Smooth muscle cell (in vitro differentiated cells): Measurements from ENCODE around the gene ADCY2. TPM values are rescaled to one million over a fixed set of nuclear protein-coding genes. Genes with fewer than 3 reads are reported as not detected.

Experiments used
- DNase-seq: peaks from one replicate; lab custom pipeline; 2025; ENCODE audit not compliant: unreplicated experiment; lab: John Stamatoyannopoulos, UW
- H2AFZ ChIP-seq: fragments of 200-600 bp; sonication (generic); 2 replicates; pipeline ENCODE4 v1.6.0; 2016; ENCODE audit warnings: antibody characterized with exemption, low read depth, mild to moderate bottlenecking
- H3F3A ChIP-seq: fragments of 200-600 bp; sonication (generic); 2 replicates; pipeline ENCODE4 v1.6.0; 2017; ENCODE audit warnings: antibody characterized with exemption, low read depth
- H3K27ac ChIP-seq: fragments of 200-600 bp; sonication (generic); 2 replicates; pipeline ENCODE4 v1.5.1; 2016; ENCODE audit warnings: low read depth, mild to moderate bottlenecking
- H3K27me3 ChIP-seq: fragments of 200-600 bp; sonication (generic); 2 replicates; pipeline ENCODE4 v1.6.1; 2016; ENCODE audit warnings: low read depth, mild to moderate bottlenecking
- H3K36me3 ChIP-seq: fragments of 200-600 bp; sonication (generic); 2 replicates; pipeline ENCODE4 v1.5.1; 2016; ENCODE audit warnings: low read depth
- H3K4me1 ChIP-seq: fragments of 200-600 bp; sonication (generic); 2 replicates; pipeline ENCODE4 v1.5.1; 2016; ENCODE audit warnings: low read depth
- H3K4me2 ChIP-seq: fragments of 200-600 bp; sonication (generic); 2 replicates; pipeline ENCODE4 v1.6.0; 2016; ENCODE audit warnings: mild to moderate bottlenecking
- H3K4me3 ChIP-seq: fragments of 200-600 bp; sonication (generic); 2 replicates; pipeline ENCODE4 v1.5.1; 2016; ENCODE audit warnings: mild to moderate bottlenecking
- H3K79me2 ChIP-seq: fragments of 200-600 bp; sonication (generic); 2 replicates; pipeline ENCODE4 v1.6.0; 2016; ENCODE audit warnings: low read depth, mild to moderate bottlenecking
- H3K9ac ChIP-seq: fragments of 200-600 bp; sonication (generic); 2 replicates; pipeline ENCODE4 v1.6.0; 2016; ENCODE audit warnings: low read depth
- H3K9me3 ChIP-seq: fragments of 200-600 bp; sonication (generic); replicated peaks from 2 replicates; pipeline ENCODE4 v1.5.1; 2016; ENCODE audit warnings: low read depth
- H4K20me1 ChIP-seq: fragments of 200-600 bp; sonication (generic); 2 replicates; pipeline ENCODE4 v1.6.0; 2016; ENCODE audit warnings: low read depth
- CTCF ChIP-seq: fragments of 200-600 bp; sonication (generic); IDR thresholded peaks from 2 replicates; pipeline ENCODE4 v1.5.1; 2017; ENCODE audit warnings: borderline replicate concordance, mild to moderate bottlenecking, antibody characterized with exemption; ENCODE audit not compliant: insufficient read depth, poor library complexity, severe bottlenecking
- WGBS: methylation state at CpG from one replicate; pipeline ENCODE4 v1.1.7; 2016; ENCODE audit warnings: low lambda C conversion rate; 5-methylcytosine and 5-hydroxymethylcytosine counted together
- polyA plus RNA-seq: library from polyadenylated mRNA; unstranded; fragments of >200 nt; fragmentation: Nextera tagmentation; extraction: Ambion mirVana; gene quantifications from 2 replicates; pipeline ENCODE4 v1.2.1, GENCODE V29; 2016
- total RNA-seq: library from RNA; depleted of rRNA; stranded (reverse); fragments of >200 nt; gene quantifications from 2 replicates; pipeline ENCODE4 v1.2.3, GENCODE V29; 2014

ADCY2 gene
- total and polyA plus RNA-seq, 2 experiments from 2014 or later, result 2.8 to 8.0 TPM

GRCh38 chr5:7663808-7664207 is 267.9 kb downstream of the ADCY2 start:
- Histone ChIP-seq H3K27ac (no peak overlapping the region), H2AFZ (no peak overlapping the region), H3K4me3 (no peak overlapping the region), H3K79me2 (no peaks in the 10 kb centered on the region), H3K36me3 (no peaks in the 10 kb centered on the region), H3K9me3 (no peaks in the 10 kb centered on the region), H3K4me2 (no peak overlapping the region), H3K4me1 (no peaks in the 10 kb centered on the region), H3F3A (no peaks in the 10 kb centered on the region), H3K9ac (no peak overlapping the region), H4K20me1 (no peaks in the 10 kb centered on the region), H3K27me3 (no peaks in the 10 kb centered on the region)
- no peak for DNase-seq
- 78% methylated on average over 3 of the region's 3 CpGs for WGBS
- TF ChIP-seq CTCF, result no peak

GRCh38 chr5:7664208-7664607 is 268.3 kb downstream of the ADCY2 start:
- Histone ChIP-seq H3K4me2 (no peak overlapping the region), H3K4me1 (no peaks in the 10 kb centered on the region), H3K27me3 (no peaks in the 10 kb centered on the region), H4K20me1 (no peaks in the 10 kb centered on the region), H3K9ac (no peak overlapping the region), H3K27ac (no peak overlapping the region), H3K36me3 (no peaks in the 10 kb centered on the region), H3K79me2 (no peaks in the 10 kb centered on the region), H3K9me3 (no peaks in the 10 kb centered on the region), H3K4me3 (no peak overlapping the region), H3F3A (no peaks in the 10 kb centered on the region), H2AFZ (no peak overlapping the region)
- WGBS, result 90% methylated on average over 2 of the region's 2 CpGs
- no peak for TF ChIP-seq CTCF
- no peak for DNase-seq

- Histone ChIP-seq H3K4me3 (no peak overlapping the region), H2AFZ (peak overlapping the region; percentile 3), H3K79me2 (no peaks in the 10 kb centered on the region), H3K4me1 (no peaks in the 10 kb centered on the region), H3K27ac (peak overlapping the region; percentile 92), H4K20me1 (no peaks in the 10 kb centered on the region), H3K27me3 (no peaks in the 10 kb centered on the region), H3K36me3 (no peaks in the 10 kb centered on the region), H3K9ac (peak overlapping the region; percentile 77), H3K4me2 (peak overlapping the region; percentile 42), H3K9me3 (no peaks in the 10 kb centered on the region), H3F3A (no peaks in the 10 kb centered on the region)
- WGBS, result 80% methylated on average over 5 of the region's 5 CpGs
- no peak for DNase-seq
- no peak for TF ChIP-seq CTCF
Measured at GRCh38 chr5:7667216-7667767, 271.4 kb downstream of the ADCY2 start.

GRCh38 chr5:7668161-7668560 is 272.2 kb downstream of the ADCY2 start:
- H3K4me2 ChIP-seq, result peak overlapping the region; percentile 42
- H3F3A ChIP-seq, result no peaks in the 10 kb centered on the region
- no peak for DNase-seq
- H3K4me3 ChIP-seq, result no peak overlapping the region
- 80% methylated on average over 1 of the region's 1 CpG for WGBS
- no peaks in the 10 kb centered on the region for H3K79me2 ChIP-seq
- H4K20me1 ChIP-seq, result no peaks in the 10 kb centered on the region
- TF ChIP-seq CTCF, result no peak
- H3K36me3 ChIP-seq, result no peaks in the 10 kb centered on the region
- H3K4me1 ChIP-seq, result no peaks in the 10 kb centered on the region
- H3K9me3 ChIP-seq, result no peaks in the 10 kb centered on the region
- no peaks in the 10 kb centered on the region for H3K27me3 ChIP-seq
- H3K9ac ChIP-seq, result peak overlapping the region; percentile 77
- peak overlapping the region; percentile 92 for H3K27ac ChIP-seq
- no peak overlapping the region for H2AFZ ChIP-seq
